Amygdala (tissue), 56 donors: ENCODE measurements around the gene WDR82.

Source experiments
- DNase-seq, 56 donors: peaks; one replicate each; lab custom pipeline; 2025; lab: John Stamatoyannopoulos, UW

Gene WDR82

DNA sequence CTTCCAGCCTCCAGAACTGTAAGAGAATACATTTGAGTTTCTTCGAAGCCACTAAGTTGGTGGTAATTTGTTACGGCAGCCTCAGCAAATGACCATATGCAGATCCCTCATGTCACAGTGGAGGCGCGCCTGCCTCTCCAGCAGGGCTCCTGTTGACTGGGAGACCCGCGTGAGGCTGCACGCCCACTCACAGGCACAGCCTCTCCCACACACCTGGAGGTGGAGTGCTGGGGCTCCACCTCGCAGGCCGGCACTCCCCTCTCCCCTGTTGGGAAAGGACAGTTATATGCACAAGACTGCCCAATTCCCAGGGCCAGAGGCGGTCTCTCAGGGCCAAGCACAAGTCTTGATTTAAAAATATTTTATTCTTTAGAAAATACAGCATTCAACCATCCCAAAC is 50.2 kb downstream of the WDR82 start:
- no peak for DNase-seq

DNA sequence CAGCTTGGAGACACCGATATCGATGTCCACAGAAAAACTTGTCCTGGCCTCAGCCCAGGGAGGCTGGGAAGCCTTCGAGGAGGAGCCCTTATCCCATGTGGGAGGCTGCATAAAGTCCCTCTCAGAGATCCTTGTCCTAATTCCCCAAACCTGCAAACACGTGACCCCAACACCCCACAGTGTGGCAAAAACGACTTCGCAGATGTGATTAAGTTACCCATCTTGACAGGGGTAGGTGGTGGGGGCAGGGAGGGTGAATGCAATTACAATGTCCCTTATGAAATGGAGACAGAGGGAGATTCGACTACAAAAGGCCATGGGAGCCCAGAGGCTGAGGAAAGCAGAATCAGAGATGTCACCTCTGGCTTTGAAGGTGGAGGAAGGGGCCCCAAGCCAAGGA is 50.7 kb downstream of the WDR82 start:
- no peak for DNase-seq

DNA sequence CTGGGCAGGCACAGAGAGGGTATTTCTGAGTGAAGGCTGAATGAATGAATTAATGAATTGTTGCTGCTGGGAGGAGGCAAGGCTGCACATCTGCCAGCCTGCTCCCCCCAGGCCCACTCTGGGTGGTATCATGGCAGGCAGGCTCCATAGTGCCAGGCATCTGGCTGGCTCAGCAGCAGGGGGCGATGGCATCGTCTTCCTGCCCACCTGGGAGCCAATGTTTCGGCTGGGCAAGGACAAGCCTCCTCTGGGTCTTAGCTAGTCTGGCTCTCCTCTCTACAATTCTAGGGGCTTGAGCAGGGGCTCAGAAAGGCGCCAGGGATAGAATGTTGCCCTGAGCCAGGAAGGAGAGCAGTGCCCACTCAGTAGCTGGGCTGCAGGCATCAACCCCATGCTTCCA is 51.3 kb downstream of the WDR82 start:
- DNase-seq: no peak

DNA sequence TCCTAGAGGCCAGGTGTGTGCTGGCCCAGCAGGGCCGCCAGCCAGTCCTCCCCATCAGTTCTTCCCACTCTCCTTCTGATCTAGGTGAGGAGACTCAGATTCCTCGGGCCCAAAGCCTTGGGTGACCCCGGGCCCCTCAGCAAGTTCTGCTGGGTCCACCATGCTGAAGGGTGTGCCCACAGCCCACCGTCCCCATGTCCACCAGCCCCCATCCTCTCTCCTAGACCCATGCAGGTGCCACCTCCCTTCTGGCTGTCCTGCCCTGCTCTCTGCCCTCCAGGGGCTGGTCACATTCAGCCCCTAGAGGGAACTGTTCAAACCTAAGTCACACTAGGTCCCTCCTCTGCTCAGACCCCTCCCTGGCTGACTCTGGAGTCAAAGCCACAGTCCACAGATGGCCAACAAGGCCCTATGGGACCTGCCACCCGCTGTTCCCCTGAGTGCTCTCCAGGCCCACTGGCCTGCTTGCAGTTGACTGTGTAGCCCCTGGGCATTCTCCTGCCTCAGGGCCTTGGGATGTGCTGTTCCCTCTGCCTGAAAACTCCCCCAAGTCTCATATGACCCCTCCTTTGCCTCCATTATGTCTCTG is 52.1 kb downstream of the WDR82 start:
- no peak for DNase-seq

DNA sequence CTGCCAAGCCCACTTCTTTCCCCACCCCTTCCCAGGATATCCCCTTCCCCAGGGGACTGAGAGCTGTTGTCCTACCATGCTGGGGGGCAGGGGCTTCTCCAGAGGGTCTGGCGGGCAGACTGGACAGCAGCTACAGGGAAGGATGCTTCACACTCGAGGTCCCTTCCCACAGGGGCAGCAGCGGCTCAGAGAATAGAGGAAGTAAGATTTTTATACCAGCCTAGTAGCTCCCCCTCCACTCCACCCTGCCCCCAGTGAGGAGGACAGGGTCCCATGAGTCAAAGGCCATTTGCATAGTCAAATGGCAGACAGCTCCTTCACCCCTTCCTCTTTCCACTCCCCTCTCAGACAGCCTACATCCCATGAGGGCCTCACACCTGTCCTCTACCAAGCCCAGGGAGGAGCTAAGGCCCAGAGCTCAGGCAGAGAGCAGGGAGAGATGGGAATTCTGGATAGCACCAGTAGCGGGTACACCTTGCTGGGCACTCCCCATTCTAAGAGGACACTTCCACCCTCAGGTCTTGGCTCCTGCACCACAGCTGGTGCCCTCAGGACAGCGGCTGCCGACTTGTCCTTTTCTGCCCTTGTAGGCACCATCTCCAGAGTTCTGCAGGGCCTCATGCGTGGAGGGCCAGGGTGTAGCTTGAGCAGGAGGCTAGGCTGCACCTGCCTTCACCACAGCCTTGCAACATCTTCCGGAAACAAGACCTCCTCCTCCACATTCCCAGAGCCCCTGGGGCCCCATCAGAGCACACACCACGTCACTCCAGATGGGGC is 52.8 kb downstream of the WDR82 start, which contains the start of gene TLR9:
TLR9 (minus strand) TSS at position 194 of the 777 bp plus-strand sequence; CDS start at position 78, 116 bp downstream.
- no peak for DNase-seq

DNA sequence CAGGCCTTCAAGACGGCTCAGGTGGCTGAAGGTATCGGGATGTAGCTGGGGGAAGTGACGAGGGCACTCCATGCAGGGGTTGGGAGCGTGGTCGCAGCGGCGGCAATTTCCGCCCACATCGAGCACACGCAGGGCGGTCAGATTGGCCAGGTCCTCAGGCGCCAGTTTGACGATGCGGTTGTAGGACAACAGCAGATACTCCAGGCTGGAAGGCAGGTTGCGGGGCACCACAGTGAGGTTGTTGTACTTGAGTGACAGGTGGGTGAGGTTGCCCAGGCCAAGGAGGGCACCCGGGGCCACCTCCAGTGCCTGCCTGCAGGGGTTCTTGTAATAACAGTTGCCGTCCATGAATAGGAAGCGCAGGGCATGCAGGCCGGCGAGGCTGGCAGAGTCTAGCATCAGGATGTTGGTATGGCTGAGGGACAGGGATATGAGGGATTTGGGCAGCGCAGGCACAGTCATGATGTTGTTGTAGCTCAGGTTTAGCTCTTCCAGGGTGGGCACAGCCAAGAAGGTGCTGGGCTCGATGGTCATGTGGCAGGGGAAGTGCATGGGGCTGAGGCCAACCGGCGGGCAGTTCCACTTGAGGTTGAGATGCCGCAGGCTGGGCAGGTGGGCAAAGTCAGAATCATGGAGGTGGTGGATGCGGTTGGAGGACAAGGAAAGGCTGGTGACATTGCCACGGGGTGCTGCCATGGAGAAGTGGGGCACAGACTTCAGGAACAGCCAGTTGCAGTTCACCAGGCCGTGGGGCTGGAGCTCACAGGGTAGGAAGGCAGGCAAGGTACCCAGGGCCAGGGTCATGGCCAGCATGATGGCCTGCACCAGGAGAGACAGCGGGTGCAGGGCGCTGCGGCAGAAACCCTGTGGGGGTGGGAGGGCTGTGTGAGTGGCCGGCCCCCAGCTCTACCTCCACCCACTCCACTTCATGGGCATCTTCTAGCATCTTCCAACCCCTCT is 54.7 kb downstream of the WDR82 start:
- no peak for DNase-seq

DNA sequence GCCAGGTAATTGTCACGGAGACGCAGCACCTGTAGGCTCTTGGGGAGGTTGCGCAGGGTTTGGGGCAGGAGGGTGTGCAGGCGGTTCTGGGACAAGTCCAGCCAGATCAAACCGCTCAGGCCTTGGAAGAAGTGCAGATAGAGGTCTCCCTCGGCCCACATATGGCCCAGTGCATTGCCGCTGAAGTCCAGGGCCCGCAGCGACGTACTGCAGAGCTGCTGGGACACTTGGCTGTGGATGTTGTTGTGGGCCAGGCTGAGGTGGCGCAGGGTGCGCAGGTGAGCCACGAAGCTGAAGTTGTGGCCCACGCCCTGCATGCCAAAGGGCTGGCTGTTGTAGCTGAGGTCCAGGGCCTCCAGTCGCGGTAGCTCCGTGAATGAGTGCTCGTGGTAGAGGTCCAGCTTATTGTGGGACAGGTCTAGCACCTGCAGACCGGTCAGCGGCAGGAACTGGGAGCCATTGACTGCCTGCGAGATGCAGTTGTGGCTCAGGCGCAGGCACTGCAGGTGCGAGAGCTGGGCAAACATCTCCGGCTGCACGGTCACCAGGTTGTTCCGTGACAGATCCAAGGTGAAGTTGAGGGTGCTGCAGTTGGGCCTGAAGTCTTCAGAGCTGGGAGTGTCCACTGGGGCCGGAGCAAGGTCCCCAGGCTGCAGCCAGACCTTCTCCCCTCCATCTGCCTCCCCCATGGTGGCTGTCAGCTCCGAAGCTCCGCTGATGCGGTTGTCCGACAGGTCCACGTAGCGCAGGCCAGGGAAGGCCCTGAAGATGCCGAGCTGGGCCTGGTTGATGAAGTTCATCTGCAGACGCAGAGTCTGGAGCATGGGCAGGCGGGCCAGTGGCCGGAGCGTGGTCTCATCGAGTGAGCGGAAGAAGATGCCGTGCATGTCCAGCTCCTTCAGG is 55.9 kb downstream of the WDR82 start:
- DNase-seq: no peak

DNA sequence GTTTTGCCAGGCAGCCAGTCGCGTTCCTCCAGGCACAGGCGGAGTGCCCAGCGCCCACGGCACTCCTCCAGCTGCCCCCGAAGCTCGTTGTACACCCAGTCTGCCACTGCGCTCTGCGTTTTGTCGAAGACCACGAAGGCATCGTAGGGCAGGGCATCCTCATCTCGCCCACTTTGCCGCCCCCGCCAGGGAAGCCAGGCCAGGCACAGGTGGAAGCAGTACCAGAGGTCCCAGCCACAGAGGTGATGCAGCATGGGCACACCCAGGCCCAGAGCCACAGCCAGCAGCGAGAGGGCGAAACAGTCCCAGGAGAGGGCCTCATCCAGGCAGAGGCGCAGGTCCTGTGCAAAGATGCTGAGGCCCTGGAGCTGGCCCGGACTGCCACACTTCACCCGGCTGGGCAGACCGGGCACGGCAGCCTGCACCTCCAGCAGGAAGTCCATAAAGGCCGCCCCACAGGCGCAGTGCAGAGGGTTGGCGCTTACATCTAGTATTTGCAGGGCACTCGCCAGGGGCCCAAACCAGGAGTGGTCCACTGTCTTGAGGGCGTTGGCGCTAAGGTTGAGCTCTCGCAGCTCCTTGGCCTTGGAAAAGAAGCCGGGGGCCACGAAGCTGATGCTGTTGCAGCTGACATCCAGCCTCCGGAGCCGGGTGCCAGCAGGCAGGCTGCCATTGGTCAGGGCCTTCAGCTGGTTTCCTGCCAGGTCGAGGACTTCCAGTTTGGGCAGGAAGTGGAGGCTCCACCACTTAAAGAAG is 56.7 kb downstream of the WDR82 start:
- DNase-seq: no peak

DNA sequence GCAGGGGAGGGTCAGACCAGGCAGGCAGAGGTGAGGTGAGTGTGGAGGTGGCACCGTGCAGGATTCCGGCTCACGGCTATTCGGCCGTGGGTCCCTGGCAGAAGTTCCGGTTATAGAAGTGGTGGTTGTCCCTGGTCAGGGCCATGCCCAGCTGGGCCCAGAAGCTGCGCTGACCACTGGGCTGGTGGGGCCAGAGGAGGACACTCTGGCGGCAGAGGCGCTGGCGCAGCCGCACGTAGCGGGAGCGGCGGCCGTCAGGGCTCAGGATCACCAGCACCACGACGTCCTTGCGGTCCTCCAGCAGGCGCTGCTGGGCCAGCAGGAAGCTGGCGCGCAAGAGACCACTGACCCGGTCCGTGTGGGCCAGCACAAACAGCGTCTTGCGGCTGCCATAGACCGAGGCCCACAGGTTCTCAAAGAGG is 57.3 kb downstream of the WDR82 start:
- no peak for DNase-seq

DNA sequence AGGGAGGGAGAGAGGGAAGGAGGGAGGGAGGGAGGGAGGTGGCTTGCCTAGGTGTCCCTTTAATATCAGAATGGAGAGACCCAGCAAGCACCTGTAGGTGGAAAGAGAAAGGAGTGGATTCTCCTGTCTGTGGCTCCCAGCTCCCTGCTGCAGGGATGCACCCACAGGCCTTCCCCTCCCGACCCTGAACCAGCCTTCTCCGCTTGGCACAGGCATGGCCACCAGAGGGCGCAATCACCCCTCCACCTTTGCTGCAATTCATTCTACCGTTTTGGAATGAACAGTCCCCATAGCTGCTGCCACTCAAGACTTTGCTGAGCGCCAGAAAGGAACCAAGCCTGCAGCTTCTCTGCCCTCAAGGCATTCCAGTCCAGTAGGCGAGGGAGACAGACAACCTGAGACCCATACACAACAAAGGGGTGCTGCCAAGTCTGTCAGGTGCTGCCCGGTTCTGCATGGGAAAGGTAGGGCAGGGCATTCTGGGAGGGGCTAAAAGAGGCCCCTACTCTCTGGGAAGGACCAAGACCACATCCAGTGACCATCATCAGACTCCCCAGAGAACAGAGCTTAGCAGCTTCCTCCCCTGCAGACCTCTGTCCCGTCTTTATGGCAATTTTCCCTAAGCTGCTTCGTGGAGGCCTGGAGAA is 57.9 kb downstream of the WDR82 start:
- peak in 49 of 56 donors; percentile 17 to 85 (median 62) for DNase-seq

DNA sequence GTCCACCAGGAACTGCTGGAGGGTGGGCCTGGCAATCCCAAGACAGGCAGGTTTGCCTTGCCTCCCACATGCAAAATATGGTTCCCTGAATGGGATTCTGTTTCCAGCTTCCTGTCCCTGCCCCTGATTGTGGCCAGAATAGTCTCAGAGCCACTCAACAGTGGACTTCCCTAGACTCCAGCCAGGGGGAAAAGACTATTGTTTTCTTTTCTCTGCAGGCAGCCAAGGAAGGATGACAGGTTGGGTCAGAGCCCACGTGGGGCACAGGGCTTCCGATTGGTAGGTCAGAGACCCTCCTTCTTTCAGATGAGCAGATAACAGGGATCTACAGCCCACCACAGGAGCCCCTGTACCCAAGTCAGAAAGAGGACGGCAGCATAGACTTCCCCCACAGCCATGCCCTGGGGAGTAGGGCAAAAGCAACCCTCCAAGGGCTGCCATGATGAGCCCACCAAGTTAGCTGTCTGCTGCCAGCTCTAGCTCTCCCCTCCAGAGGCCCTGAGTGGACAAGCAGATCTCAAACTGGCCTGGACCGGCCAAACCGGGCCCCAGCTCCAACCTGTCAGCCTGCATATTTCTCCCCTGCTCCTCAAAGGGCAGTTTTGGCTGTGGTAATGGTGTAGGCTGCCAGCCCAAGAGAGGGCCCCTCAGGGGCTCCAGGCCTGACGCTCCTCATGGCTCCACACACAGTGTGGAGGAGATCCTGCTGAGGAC is 59.4 kb downstream of the WDR82 start:
- DNase-seq: no peak

DNA sequence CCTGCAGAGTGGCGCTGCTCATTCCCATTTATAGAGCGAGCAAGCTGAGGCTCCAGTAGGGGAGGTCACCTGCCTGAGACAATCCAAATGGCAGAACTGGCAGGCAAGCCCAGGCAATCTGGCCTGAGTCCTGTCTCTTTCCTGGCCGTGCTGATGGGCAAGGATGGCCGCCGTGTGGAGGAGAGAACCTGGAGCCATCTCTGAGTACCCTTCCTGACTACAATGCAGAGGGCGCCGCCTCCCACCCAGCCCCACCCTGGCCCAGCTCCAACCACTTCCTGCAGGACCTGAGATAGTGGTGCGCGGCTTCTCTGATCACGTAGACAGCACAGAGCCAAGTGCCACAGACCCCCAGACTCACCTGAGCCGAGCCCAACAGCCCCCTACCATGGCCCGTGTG is 60.0 kb downstream of the WDR82 start:
- DNase-seq: no peak

DNA sequence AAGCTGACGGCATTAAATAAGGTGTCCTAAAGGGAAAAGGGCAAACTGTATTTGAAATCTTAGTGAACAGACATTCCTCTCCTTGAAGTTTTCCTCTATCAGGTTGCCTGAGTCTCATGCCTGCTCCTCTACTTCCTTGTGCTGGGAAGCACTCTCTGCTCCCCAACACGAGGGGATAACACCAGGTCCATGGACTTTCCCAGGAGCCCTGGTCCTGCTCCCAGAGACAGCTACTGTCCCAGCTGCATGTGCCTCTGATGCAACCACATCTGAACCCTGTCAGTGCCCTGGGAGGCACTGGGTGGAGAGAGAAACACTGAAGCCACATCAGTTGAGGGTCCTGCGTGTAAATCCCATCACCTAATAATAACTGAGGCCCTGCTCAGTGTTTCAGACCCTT is 60.4 kb downstream of the WDR82 start:
- DNase-seq: no peak

DNA sequence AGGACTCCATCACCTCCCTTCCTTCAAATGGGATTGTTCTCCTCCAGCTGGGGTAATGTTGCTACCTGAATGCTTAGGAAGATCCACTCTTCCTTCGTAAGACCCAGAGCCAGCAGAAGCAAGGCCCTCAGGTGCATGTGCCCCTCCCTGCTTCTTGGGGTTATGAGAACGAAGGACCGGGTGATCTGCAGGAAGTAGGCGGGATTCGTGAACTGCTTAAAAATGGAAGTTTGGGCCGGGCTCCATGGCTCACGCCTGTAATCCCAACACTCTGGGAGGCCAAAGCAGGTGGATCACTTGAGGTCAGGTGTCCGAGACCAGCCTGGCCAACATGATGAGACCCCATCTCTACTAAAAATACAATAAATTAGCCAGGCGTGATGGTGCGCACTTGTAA is 61.0 kb downstream of the WDR82 start:
- no peak for DNase-seq

DNA sequence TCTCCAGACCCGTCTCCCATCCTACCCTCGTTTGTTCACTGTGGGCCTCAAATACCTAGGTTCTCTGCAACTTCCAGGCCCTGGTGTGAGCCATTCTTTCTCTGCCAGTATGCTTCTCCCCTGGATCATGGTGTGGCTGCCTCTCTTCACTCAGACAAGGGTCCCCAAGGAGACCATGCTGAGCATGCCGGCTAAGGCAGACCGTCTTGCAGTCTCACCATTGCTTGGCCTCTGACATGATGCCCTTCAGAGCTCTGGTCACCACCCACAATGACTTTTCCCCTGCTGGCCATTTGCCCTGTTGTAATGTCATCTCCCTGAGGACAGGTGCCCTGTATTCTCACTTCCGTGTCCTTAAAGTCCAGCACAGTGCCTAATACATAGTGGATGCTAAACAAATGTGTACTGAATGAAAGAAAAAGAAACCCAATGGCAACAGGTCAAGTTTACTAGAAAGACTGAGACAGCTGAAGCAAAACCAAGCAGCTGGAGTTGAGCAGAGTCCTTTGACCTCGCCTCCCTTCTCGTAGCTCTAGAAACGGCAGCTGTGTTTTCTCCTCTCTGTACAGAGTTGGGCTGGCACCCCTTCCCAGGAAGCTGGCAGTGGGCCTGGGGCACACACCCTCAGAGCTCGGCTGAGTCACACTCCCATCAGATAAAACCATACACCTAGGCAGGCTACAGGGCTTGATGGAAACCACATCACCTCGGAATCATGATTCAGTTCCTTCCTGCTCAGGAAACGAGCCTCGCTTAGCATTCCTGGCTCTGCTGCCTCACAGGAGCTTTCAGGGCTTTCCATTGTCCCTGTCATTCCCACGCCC is 61.7 kb downstream of the WDR82 start:
- no peak for DNase-seq

DNA sequence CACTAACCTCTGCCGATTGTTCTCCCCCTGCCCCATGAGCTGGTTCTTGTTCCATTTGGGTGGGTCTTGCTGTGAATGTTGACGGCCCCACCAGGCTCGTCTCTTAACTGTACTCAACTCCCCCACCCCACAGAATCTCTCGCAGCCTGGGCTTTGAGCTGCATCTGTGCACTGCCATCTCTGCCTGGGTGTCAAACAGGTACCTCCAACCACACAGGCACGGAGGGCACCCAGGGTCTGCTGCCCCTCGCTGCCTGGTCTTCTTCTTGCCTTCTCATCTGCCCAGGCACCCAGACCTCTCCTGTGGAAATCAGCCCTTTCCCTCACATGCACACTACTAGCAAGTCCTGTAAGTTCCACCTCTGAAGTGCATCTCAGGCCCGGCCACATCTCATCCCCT is 63.1 kb downstream of the WDR82 start:
- no peak for DNase-seq

DNA sequence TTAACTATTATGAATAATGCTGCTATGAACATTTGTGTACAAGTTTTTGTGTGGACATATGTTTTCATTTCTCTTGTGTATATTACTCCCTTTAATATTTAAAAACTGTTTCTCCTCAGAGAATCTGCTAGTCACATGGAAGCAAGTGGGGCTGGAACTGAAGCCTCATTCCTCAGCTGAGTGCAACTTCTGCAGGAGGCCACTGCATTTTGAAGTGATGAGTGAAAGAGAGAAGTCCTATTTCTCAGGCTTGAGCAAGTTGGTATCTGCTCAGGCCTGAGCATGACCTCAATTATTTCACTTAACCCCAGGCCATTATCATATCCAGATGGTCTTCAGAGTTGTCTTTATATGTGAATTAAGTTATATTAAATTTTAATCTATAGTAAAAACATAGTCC is 64.5 kb downstream of the WDR82 start:
- no peak for DNase-seq
